Ovary (tissue), 9 donors: Measurements from ENCODE around the gene CNTFR. TPM values are rescaled to one million over a fixed set of nuclear protein-coding genes. Genes with fewer than 3 reads are reported as not detected.

Source experiments
- DNase-seq, 5 donors: peaks; one replicate each; pipeline ENCODE4 v3.0.0-alpha.2; 2019 to 2020
- H3K27ac ChIP-seq, 2 donors: fragments of 200-600 bp; one replicate each; pipeline versions ENCODE4 v1.5.1 to v1.8.0; 2019 to 2022
- H3K27me3 ChIP-seq: fragments of 200-600 bp; one replicate; pipeline ENCODE4 v1.8.0; 2022
- H3K36me3 ChIP-seq: fragments of 200-600 bp; sonication (generic); one replicate; pipeline ENCODE4 v1.5.1; 2019
- H3K4me1 ChIP-seq: one replicate; pipeline ENCODE4 v1.8.1; 2013; ENCODE audit warnings: mild to moderate bottlenecking, moderate library complexity; ENCODE audit not compliant: insufficient read depth
- H3K4me3 ChIP-seq: fragments of 200-600 bp; sonication (generic); one replicate; pipeline ENCODE4 v1.5.1; 2017
- H3K9me3 ChIP-seq, 2 donors: fragments of 200-600 bp in 1 of 2; sonication (generic) in 1 of 2; one replicate each; pipeline versions ENCODE4 v1.5.1 to v1.8.1; 2013 to 2019; ENCODE audit warnings: mild to moderate bottlenecking in 1 of 2, moderate library complexity in 1 of 2
- CTCF ChIP-seq, 3 donors: fragments of 450-650 bp in 2 of 3; fragments of 200-600 bp in 1 of 3; IDR thresholded peaks; one replicate each; pipeline versions ENCODE4 v1.5.1 to v1.8.0; 2016 to 2022; ENCODE audit warnings: antibody characterized with exemption in 3 of 3, mild to moderate bottlenecking in 1 of 3
- EP300 ChIP-seq: sonication (generic); formaldehyde crosslinking; IDR thresholded peaks from one replicate; pipeline ENCODE4 v1.6.1; 2017; ENCODE audit warnings: antibody characterized with exemption
- POLR2A ChIP-seq: fragments of 450-650 bp; IDR thresholded peaks from one replicate; pipeline ENCODE4 v1.6.1; 2017; ENCODE audit warnings: antibody characterized with exemption, mild to moderate bottlenecking, moderate library complexity
- WGBS, 3 donors: extraction: QIAGEN DNeasy Blood & Tissue Kit in 1 of 3; methylation state at CpG; one replicate each; pipeline versions ENCODE4 v1.1.5 to v1.1.7; 2013 to 2017; 5-methylcytosine and 5-hydroxymethylcytosine counted together
- intact Hi-C, 4 donors: fragments of 100-400 bp; cut with DNase I; formaldehyde crosslinking; loops; one replicate each; pipeline versions ENCODE4 v1.11.0 to v1.15.1; 2022 to 2023
- polyA plus RNA-seq, 2 donors: library from polyadenylated mRNA; stranded (reverse); fragments of 200-250 nt in 1 of 2; fragments of 350-450 nt in 1 of 2; fragmentation: Illumina TruSeq in 1 of 2; extraction: RNeasy Lipid Tissue Mini Kit (QIAGEN cat#74804) in 1 of 2; gene quantifications; one replicate each; pipeline ENCODE4 v1.2.3, GENCODE V29; 2013 to 2014
- total RNA-seq, 7 donors: library from RNA; depleted of rRNA in 2 of 7; stranded (reverse); fragments of >200 nt in 2 of 7; fragmentation: NEBNext Ultra II Directional in 3 of 7; extraction: Animal tissue kit (Norgen Biotek cat#: 25700) in 3 of 7; gene quantifications; one replicate each; pipeline versions ENCODE4 v1.1.0 to v1.2.4, GENCODE V29; 2016 to 2023
- donor health status: DM: no; HTN: no; CAD: no; lungs with moderate emphysema.
- donor health status: DM: no; HTN: no; CAD: no.
- donor health status: Bipolar disorder and iron deficiency.
- donor health status: DM: yes; HTN: yes; CAD: no.
- donor health status: DM: no; HTN: no; CAD: no.
- donor health status: DM: yes; HTN: yes; CAD: no.

CNTFR gene
- total and polyA plus RNA-seq, 9 donors = 1.2 to 4.7 (median 2.6) TPM

GRCh38 chr9:34518896-34519295, 70.6 kb downstream of the CNTFR start:
- no peak for DNase-seq
- Histone ChIP-seq H3K4me1 (peaks cover 5% of the 10 kb centered on the region), H3K9me3 (no peaks in the 10 kb centered on the region), H3K4me3 (no peak overlapping the region), H3K27me3 (no peaks in the 10 kb centered on the region), H3K36me3 (no peaks in the 10 kb centered on the region), H3K27ac (no peak overlapping the region)
- TF ChIP-seq CTCF (IDR thresholded peaks at IDR 0.05) = no peak
- TF ChIP-seq POLR2A = no peak
- no peak for TF ChIP-seq EP300
- 84 to 97% (median 90%) methylated on average over 2 of the region's 2 CpGs for WGBS, 3 donors
- intact Hi-C loops = no loop called here

GRCh38 chr9:34518110-34518616, 71.4 kb downstream of the CNTFR start:
- TF ChIP-seq EP300 = no peak
- no peak for TF ChIP-seq POLR2A
- no peak for TF ChIP-seq CTCF (IDR thresholded peaks at IDR 0.05)
- no peak for DNase-seq
- no peak overlapping the region for H3K27ac ChIP-seq
- peaks cover under 1% of the 10 kb centered on the region for H3K4me1 ChIP-seq
- 62 to 76% (median 75%) methylated on average over 6 of the region's 6 CpGs for WGBS, 3 donors
- no peaks in the 10 kb centered on the region for H3K36me3 ChIP-seq
- intact Hi-C loops = no loop called here
- H3K4me3 ChIP-seq = no peak overlapping the region
- H3K9me3 ChIP-seq = no peaks in the 10 kb centered on the region
- H3K27me3 ChIP-seq = no peaks in the 10 kb centered on the region

- Histone ChIP-seq H3K4me1 (no peaks in the 10 kb centered on the region), H3K27ac (no peak overlapping the region), H3K27me3 (no peaks in the 10 kb centered on the region), H3K9me3 (no peaks in the 10 kb centered on the region), H3K4me3 (no peak overlapping the region), H3K36me3 (no peaks in the 10 kb centered on the region)
- DNase-seq = no peak
- intact Hi-C loops = no loop called here
- 84 to 90% (median 84%) methylated on average over 7 of the region's 7 CpGs for whole genome bisulfite sequencing, 3 donors
- TF ChIP-seq POLR2A (no peak), CTCF (IDR thresholded peaks at IDR 0.05) (no peak), EP300 (no peak)
These were observed 72.3 kb downstream of the CNTFR start for GRCh38 chr9:34517185-34517584.

- H3K4me3 ChIP-seq = no peak overlapping the region
- H3K9me3 ChIP-seq = no peaks in the 10 kb centered on the region
- H3K27ac ChIP-seq = no peak overlapping the region
- no peak for DNase-seq
- 86 to 90% (median 87%) methylated on average over 3 of the region's 3 CpGs for WGBS, 3 donors
- TF ChIP-seq EP300 = no peak
- no peak for TF ChIP-seq CTCF (IDR thresholded peaks at IDR 0.05)
- TF ChIP-seq POLR2A = no peak
- intact Hi-C loops = no loop called here
- no peaks in the 10 kb centered on the region for H3K4me1 ChIP-seq
- no peaks in the 10 kb centered on the region for H3K27me3 ChIP-seq
- H3K36me3 ChIP-seq = no peaks in the 10 kb centered on the region
These were observed 73.6 kb downstream of the CNTFR start for GRCh38 chr9:34515959-34516358.
